Upper lobe of left lung (tissue), 6 donors: ENCODE measurements around the gene UTRN. TPM values are rescaled to one million over a fixed set of nuclear protein-coding genes. Genes with fewer than 3 reads are reported as not detected.

Source experiments
- ATAC-seq, 2 donors: fragments of 200-7000 bp; cut with Tn5 transposase; one replicate each; pipeline ENCODE4 v1.9.1; 2022; ENCODE audit warnings: mild to moderate bottlenecking in 2 of 2, moderate library complexity in 2 of 2; ENCODE audit not compliant: low FRiP score in 2 of 2
- DNase-seq, 2 donors: peaks; one replicate each; pipeline ENCODE4 v3.0.0-alpha.2; 2019 to 2020
- H3K27ac ChIP-seq, 4 donors: fragments of 200-600 bp; sonication (generic); one replicate each; pipeline ENCODE4 v1.5.1; 2016 to 2019
- H3K27me3 ChIP-seq, 4 donors: fragments of 200-600 bp; sonication (generic); one replicate each; pipeline ENCODE4 v1.5.1; 2017 to 2019
- H3K36me3 ChIP-seq, 4 donors: fragments of 200-600 bp; sonication (generic); one replicate each; pipeline ENCODE4 v1.5.1; 2016 to 2019
- H3K4me1 ChIP-seq, 4 donors: fragments of 200-600 bp; sonication (generic); one replicate each; pipeline ENCODE4 v1.5.1; 2018 to 2019
- H3K4me3 ChIP-seq, 4 donors: fragments of 200-600 bp; sonication (generic); one replicate each; pipeline ENCODE4 v1.5.1; 2017 to 2019; ENCODE audit warnings: mild to moderate bottlenecking in 2 of 4, moderate library complexity in 1 of 4
- H3K9me3 ChIP-seq, 4 donors: fragments of 200-600 bp; sonication (generic); one replicate each; pipeline ENCODE4 v1.5.1; 2018 to 2019
- CTCF ChIP-seq, 6 experiments: fragments of 450-650 bp in 4 of 6; fragments of 200-600 bp in 2 of 6; sonication (generic) in 2 of 6; IDR thresholded peaks; one replicate each; pipeline ENCODE4 v1.5.1; 2016 to 2019; ENCODE audit warnings: antibody characterized with exemption in 6 of 6
- EP300 ChIP-seq, 4 donors: sonication (generic); formaldehyde crosslinking; IDR thresholded peaks; one replicate each; pipeline ENCODE4 v1.5.1; 2017; ENCODE audit warnings: antibody characterized with exemption in 4 of 4, control low read depth in 2 of 4
- POLR2A ChIP-seq, 4 donors: fragments of 450-650 bp; IDR thresholded peaks; one replicate each; pipeline ENCODE4 v1.5.1; 2016 to 2017; ENCODE audit warnings: antibody characterized with exemption in 4 of 4, mild to moderate bottlenecking in 2 of 4
- POLR2AphosphoS5 ChIP-seq, 2 donors: sonication (generic); formaldehyde crosslinking; IDR thresholded peaks; one replicate each; pipeline ENCODE4 v1.5.1; 2017; ENCODE audit warnings: antibody characterized with exemption in 2 of 2
- WGBS, 2 donors: methylation state at CpG; one replicate each; pipeline ENCODE4 v1.1.5; 2017 to 2018; 5-methylcytosine and 5-hydroxymethylcytosine counted together
- total RNA-seq, 6 donors: library from RNA; depleted of rRNA in 4 of 6; stranded (reverse); fragments of >200 nt in 4 of 6; gene quantifications; one replicate each; pipeline versions ENCODE4 v1.1.0 to v1.2.1, GENCODE V29; 2016 to 2021
- donor health status: DM: no; HTN: no; CAD: no; lungs with moderate emphysema.
- donor health status: DM: no; HTN: yes; CAD: no; lungs with severe emphysema.

Gene UTRN
- total RNA-seq, 6 donors from 2014 or later, result 209 to 637 (median 340) TPM

- Histone ChIP-seq H3K4me1 (peaks cover 22 to 62% (median 45%) of the 10 kb centered on the region in 4 donors), H3K9me3 (no peaks in the 10 kb centered on the region), H3K27me3 (no peaks in the 10 kb centered on the region), H3K36me3 (no peaks in the 10 kb centered on the region), H3K4me3 (no peak overlapping the region), H3K27ac (peak overlapping the region in 2 of 4 donors; percentile 25 to 67)
- DNase-seq (no peak), ATAC-seq (no peak)
- TF ChIP-seq POLR2AphosphoS5 (IDR thresholded peaks at IDR 0.05), result no peak
- no peak for TF ChIP-seq CTCF (IDR thresholded peaks at IDR 0.05)
- WGBS, 2 donors, result 26 to 37% methylated on average over 4 of the region's 4 CpGs
Measured at GRCh38 chr6:144319211-144319610, 34.1 kb downstream of the UTRN start.

- Histone ChIP-seq H3K4me1 (peaks cover 12 to 48% (median 33%) of the 10 kb centered on the region in 4 donors), H3K27ac (peak overlapping the region in 1 of 4 donors; percentile 67), H3K4me3 (no peak overlapping the region), H3K9me3 (no peaks in the 10 kb centered on the region), H3K27me3 (no peaks in the 10 kb centered on the region), H3K36me3 (no peaks in the 10 kb centered on the region)
- 55 to 56% methylated on average over 5 of the region's 5 CpGs for WGBS, 2 donors
- TF ChIP-seq CTCF (IDR thresholded peaks at IDR 0.05) (no peak), EP300 (IDR thresholded peaks at IDR 0.05) (no peak), POLR2AphosphoS5 (IDR thresholded peaks at IDR 0.05) (no peak), POLR2A (IDR thresholded peaks at IDR 0.05) (no peak)
- DNase-seq, result no peak
- no peak for ATAC-seq
Measured at GRCh38 chr6:144320741-144321140, 35.6 kb downstream of the UTRN start.

- DNase-seq (peak in 1 of 2 donors; percentile 20), ATAC-seq (no peak)
- Histone ChIP-seq H3K27ac (peak overlapping the region in 1 of 4 donors; percentile 32), H3K27me3 (no peaks in the 10 kb centered on the region), H3K36me3 (no peaks in the 10 kb centered on the region), H3K4me1 (peaks cover 19 to 45% (median 34%) of the 10 kb centered on the region in 4 donors), H3K4me3 (no peak overlapping the region), H3K9me3 (no peaks in the 10 kb centered on the region)
- TF ChIP-seq POLR2A (IDR thresholded peaks at IDR 0.05), result no peak
- TF ChIP-seq CTCF (IDR thresholded peaks at IDR 0.05), result no peak
- no peak for TF ChIP-seq EP300 (IDR thresholded peaks at IDR 0.05)
- TF ChIP-seq POLR2AphosphoS5 (IDR thresholded peaks at IDR 0.05), result no peak
- 99% methylated on average over 12 of the region's 12 CpGs for WGBS, 2 donors
Measured at GRCh38 chr6:144321839-144322591, 36.9 kb downstream of the UTRN start.

- 93 to 95% methylated on average over 1 of the region's 1 CpG for WGBS, 2 donors
- ATAC-seq, result no peak
- Histone ChIP-seq H3K4me1 (peaks cover 28 to 51% (median 37%) of the 10 kb centered on the region in 4 donors), H3K9me3 (no peaks in the 10 kb centered on the region), H3K36me3 (no peaks in the 10 kb centered on the region), H3K27me3 (no peaks in the 10 kb centered on the region), H3K4me3 (no peak overlapping the region), H3K27ac (no peak overlapping the region)
- TF ChIP-seq EP300 (IDR thresholded peaks at IDR 0.05), result no peak
- TF ChIP-seq POLR2A (IDR thresholded peaks at IDR 0.05), result no peak
- no peak for TF ChIP-seq POLR2AphosphoS5 (IDR thresholded peaks at IDR 0.05)
- TF ChIP-seq CTCF (IDR thresholded peaks at IDR 0.05), result no peak
- no peak for DNase-seq
Measured at GRCh38 chr6:144325232-144325631, 40.1 kb downstream of the UTRN start.

GRCh38 chr6:144326393-144326792, 41.3 kb downstream of the UTRN start:
- Histone ChIP-seq H3K4me3 (no peak overlapping the region), H3K27me3 (no peaks in the 10 kb centered on the region), H3K9me3 (no peaks in the 10 kb centered on the region), H3K4me1 (peaks cover 24 to 49% (median 34%) of the 10 kb centered on the region in 4 donors), H3K27ac (peak overlapping the region in 3 of 4 donors; percentile 39 to 65 (median 61)), H3K36me3 (no peaks in the 10 kb centered on the region)
- no peak for TF ChIP-seq POLR2AphosphoS5 (IDR thresholded peaks at IDR 0.05)
- no peak for TF ChIP-seq CTCF (IDR thresholded peaks at IDR 0.05)
- TF ChIP-seq EP300 (IDR thresholded peaks at IDR 0.05), result no peak
- no peak for TF ChIP-seq POLR2A (IDR thresholded peaks at IDR 0.05)
- ATAC-seq (no peak), DNase-seq (no peak)
- 87 to 95% methylated on average over 4 of the region's 4 CpGs for WGBS, 2 donors
